HCT116 (cell line): Measurements from ENCODE around the gene PQBP1. TPM values are rescaled to one million over a fixed set of nuclear protein-coding genes. Genes with fewer than 3 reads are reported as not detected.

Experiments used
- ATAC-seq: fragments of 200-7000 bp; cut with Tn5 transposase; 2 replicates; pipeline ENCODE4 v1.9.1; 2020; ENCODE audit warnings: mild to moderate bottlenecking, moderate library complexity
- BruUV-seq: library from RNA; stranded (reverse); fragments of 400-500 nt; replicated peaks from 2 replicates; lab custom pipeline; 2021; lab: Mats Ljungman, UMichigan
- CTCF ChIA-PET: fragments of 300-600 bp; sonication (Branson Sonifier 250); formaldehyde crosslinking; loops from one replicate; lab custom pipeline; 2021; ENCODE audit warnings: antibody characterized with exemption; lab: Charles Lee
- POLR2A ChIA-PET: fragments of 300-600, 350-600 bp; sonication (Branson Sonifier 250); formaldehyde crosslinking; loops from one replicate; lab custom pipeline; 2021; ENCODE audit warnings: antibody characterized with exemption; lab: Charles Lee
- RAD21 ChIA-PET, 2 experiments: fragments of 300-600 bp; sonication (Branson Sonifier 250); formaldehyde crosslinking; loops; one replicate each; lab custom pipeline; 2023; ENCODE audit warnings: low total read pairs in 2 of 2; ENCODE audit not compliant: uncharacterized antibody in 2 of 2, unreplicated experiment in 2 of 2, low non-redundant PET in 1 of 2; lab: Charles Lee
- DNase-seq: peaks from one replicate; pipeline ENCODE4 v3.0.0-alpha.2; 2010; ENCODE audit warnings: low read depth, low spot score
- H2AFZ ChIP-seq: fragments of 200-600 bp; shearing (Covaris generic), sonication (generic); 2 replicates; pipeline ENCODE4 v1.6.1; 2017; ENCODE audit warnings: low read depth, mixed run types, mixed read lengths, antibody characterized with exemption, low read length; ENCODE audit not compliant: poor library complexity, severe bottlenecking
- H3K27ac ChIP-seq: 2 replicates; pipeline ENCODE4 v1.5.1; 2012; ENCODE audit warnings: low read depth, low read length
- H3K27me3 ChIP-seq: fragments of 200-600 bp; sonication (generic); 2 replicates; pipeline ENCODE4 v1.6.1; 2016; ENCODE audit warnings: mixed run types, low read length, mixed read lengths; ENCODE audit not compliant: insufficient read depth
- H3K36me3 ChIP-seq, 2 experiments: fragments of 200-500 bp in 1 of 2; fragments of 200-600 bp in 1 of 2; sonication (Bioruptor generic) in 1 of 2; sonication (generic) in 1 of 2; 2 replicates each; pipeline versions ENCODE4 v1.5.1 to v1.6.1; 2014 to 2016; ENCODE audit warnings: low read length in 2 of 2, inconsistent platforms in 1 of 2, mixed read lengths in 1 of 2, mixed run types in 1 of 2; ENCODE audit not compliant: insufficient read depth in 2 of 2, control insufficient read depth in 1 of 2
- H3K4me1 ChIP-seq, 2 experiments: fragments of 200-600 bp in 1 of 2; sonication (generic) in 1 of 2; 2 replicates each; pipeline versions ENCODE4 v1.5.1 to v1.6.1; 2012 to 2017; ENCODE audit warnings: low read length in 2 of 2, inconsistent platforms in 1 of 2, mild to moderate bottlenecking in 1 of 2, mixed read lengths in 1 of 2, mixed run types in 1 of 2, moderate library complexity in 1 of 2; ENCODE audit not compliant: insufficient read depth in 2 of 2, control insufficient read depth in 1 of 2
- H3K4me2 ChIP-seq: fragments of 200-600 bp; sonication (generic); 2 replicates; pipeline ENCODE4 v1.6.1; 2017; ENCODE audit warnings: mixed run types, low read length, mixed read lengths
- H3K4me3 ChIP-seq, 2 experiments: fragments of 200-600 bp in 1 of 2; sonication (generic) in 1 of 2; replicated peaks in 1 of 2; 2 replicates each; pipeline ENCODE4 v1.5.1; 2011 to 2016; ENCODE audit warnings: low read length in 2 of 2, control low read depth in 1 of 2, low read depth in 1 of 2, mild to moderate bottlenecking in 1 of 2, mixed read lengths in 1 of 2, mixed run types in 1 of 2
- H3K79me2 ChIP-seq: fragments of 200-600 bp; sonication (generic); 2 replicates; pipeline ENCODE4 v1.6.1; 2017; ENCODE audit warnings: mild to moderate bottlenecking, mixed run types, low read length, moderate library complexity, mixed read lengths; ENCODE audit not compliant: insufficient read depth
- H3K9ac ChIP-seq: fragments of 200-600 bp; sonication (generic); 2 replicates; pipeline ENCODE4 v1.6.1; 2016; ENCODE audit warnings: low read length, mixed read lengths
- H3K9me2 ChIP-seq: fragments of 200-600 bp; sonication (generic), shearing (Covaris generic); 2 replicates; pipeline ENCODE4 v1.6.1; 2017; ENCODE audit warnings: mixed run types, mild to moderate bottlenecking, moderate library complexity; ENCODE audit not compliant: insufficient read depth
- H3K9me3 ChIP-seq, 2 experiments: fragments of 200-500 bp in 1 of 2; fragments of 200-600 bp in 1 of 2; sonication (Bioruptor generic) in 1 of 2; sonication (generic) in 1 of 2; 2 replicates each; pipeline ENCODE4 v1.6.1; 2014 to 2017; ENCODE audit warnings: low read length in 2 of 2, mixed read lengths in 2 of 2, inconsistent platforms in 1 of 2, low read depth in 1 of 2, mild to moderate bottlenecking in 1 of 2, mixed run types in 1 of 2, moderate library complexity in 1 of 2; ENCODE audit not compliant: control insufficient read depth in 1 of 2, insufficient read depth in 1 of 2
- H4K20me1 ChIP-seq: fragments of 200-600 bp; sonication (generic), shearing (Covaris generic); 2 replicates; pipeline ENCODE4 v1.6.1; 2017; ENCODE audit warnings: mixed run types, mild to moderate bottlenecking, moderate library complexity; ENCODE audit not compliant: insufficient read depth
- EGR1 ChIP-seq: IDR thresholded peaks from 2 replicates; pipeline ENCODE4 v1.6.1; 2012; ENCODE audit warnings: low read depth
- EZH2 ChIP-seq: fragments of 200-600 bp; sonication (generic); IDR thresholded peaks from 2 replicates; pipeline ENCODE4 v1.6.1; 2017; ENCODE audit warnings: antibody characterized with exemption, mixed run types
- EZH2phosphoT487 ChIP-seq: fragments of 200-600 bp; IDR thresholded peaks from 2 replicates; pipeline ENCODE4 v1.6.1; 2018; ENCODE audit warnings: antibody characterized with exemption, borderline replicate concordance
- FOSL1 ChIP-seq: IDR thresholded peaks from 2 replicates; pipeline ENCODE4 v1.6.1; 2012; ENCODE audit warnings: low read depth
- JUND ChIP-seq: IDR thresholded peaks from 2 replicates; pipeline ENCODE4 v1.6.1; 2012
- POLR2AphosphoS5 ChIP-seq: IDR thresholded peaks from 2 replicates; pipeline ENCODE4 v1.6.1; 2011; ENCODE audit warnings: mild to moderate bottlenecking, low read depth, low read length, moderate library complexity
- RAD21 ChIP-seq: IDR thresholded peaks from 2 replicates; pipeline ENCODE4 v1.6.1; 2012; ENCODE audit warnings: low read depth, mild to moderate bottlenecking
- SIN3A ChIP-seq: IDR thresholded peaks from 2 replicates; pipeline ENCODE4 v1.6.1; 2012; ENCODE audit warnings: low read depth
- SP1 ChIP-seq: IDR thresholded peaks from 2 replicates; pipeline ENCODE4 v1.6.1; 2012; ENCODE audit warnings: low read depth
- SRF ChIP-seq: IDR thresholded peaks from 2 replicates; pipeline ENCODE4 v1.6.1; 2012; ENCODE audit warnings: low read depth
- TCF7L2 ChIP-seq: IDR thresholded peaks from 2 replicates; pipeline ENCODE4 v1.7.0; 2011; ENCODE audit warnings: borderline replicate concordance, inconsistent platforms; ENCODE audit not compliant: insufficient read depth, insufficient read length; ENCODE audit errors: extremely low read depth
- ZFX ChIP-seq: fragments of 450-650 bp; IDR thresholded peaks from 2 replicates; pipeline ENCODE4 v1.6.1; 2017
- ZNF274 ChIP-seq: fragments of 200-500 bp; sonication (Bioruptor generic); IDR thresholded peaks from 2 replicates; pipeline ENCODE4 v1.6.1; 2014; ENCODE audit warnings: mild to moderate bottlenecking, low read depth, low read length, inconsistent platforms
- intact Hi-C: fragments of 100-400 bp; cut with micrococcal nuclease; formaldehyde crosslinking; loops from 2 replicates; pipeline ENCODE4 v1.10.0; 2022
- total RNA-seq: library from RNA; stranded (reverse); gene quantifications from one replicate; pipeline ENCODE4 v1.2.1, GENCODE V29; 2021; ENCODE audit not compliant: unreplicated experiment
- TF ChIP-seq, protein P1 (sequence below): IDR thresholded peaks from 2 replicates; pipeline ENCODE4 v1.6.1; 2012
- TF ChIP-seq, protein P2 (sequence below): IDR thresholded peaks from 2 replicates; pipeline ENCODE4 v1.6.1; 2012

PQBP1 gene
- total RNA-seq, 1 experiment from 2014 or later: 67.1 TPM

DNA sequence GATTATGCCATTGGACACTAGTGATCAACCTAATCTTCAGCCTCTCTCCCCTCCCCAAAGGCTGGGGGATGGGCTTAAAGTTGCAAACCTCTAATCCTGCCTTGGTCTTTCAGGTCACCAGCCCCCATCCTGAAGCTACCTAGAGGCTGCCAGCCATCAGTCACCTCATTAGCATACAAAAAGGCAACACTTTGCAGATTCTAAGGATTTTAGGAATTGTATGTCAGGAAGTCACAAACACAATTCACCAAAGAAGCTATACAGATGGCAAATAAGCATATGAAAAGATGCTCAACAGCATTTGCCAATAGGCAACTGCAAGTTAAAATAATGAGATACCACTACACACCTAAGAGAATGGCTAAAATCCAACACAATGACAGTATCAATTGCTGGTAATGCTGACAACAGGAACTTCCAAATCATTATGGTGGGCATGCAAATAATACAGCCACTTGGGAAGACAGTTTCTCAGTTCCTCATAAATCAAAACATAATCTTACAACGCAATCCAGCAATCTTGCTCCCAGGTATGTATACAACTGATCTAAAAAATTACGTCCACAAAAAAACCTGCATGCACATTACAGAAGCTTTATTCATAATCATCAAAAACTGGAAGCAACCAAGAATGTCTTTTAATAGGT, 30.1 kb downstream of the PQBP1 start:
- BruUV-seq: no TSS peak
- Histone ChIP-seq H3K27me3 (no peaks in the 10 kb centered on the region), H3K79me2 (peaks cover 9% of the 10 kb centered on the region; the same call in 1 of the 2 replicates), H3K4me1 (no peaks in the 10 kb centered on the region), H2AFZ (no peak overlapping the region), H3K4me2 (no peak overlapping the region), H3K9me3 (no peaks in the 10 kb centered on the region), H3K36me3 (peaks cover 1 to 7% of the 10 kb centered on the region in 2 experiments; a peak in 3 of 4 replicates), H3K9ac (no peak overlapping the region), H4K20me1 (no peaks in the 10 kb centered on the region), H3K27ac (no peak overlapping the region), H3K4me3 (no peak overlapping the region), H3K9me2 (no peaks in the 10 kb centered on the region)
- ChIA-PET POLR2A (no interaction called here), RAD21 (no interaction called here), CTCF (interaction anchor here (0.6 kb wide), 1 partner anchor 11 kb away, joined by 3 read pairs; no protein-coding TSS in a partner anchor)
- intact Hi-C loops: no loop called here
- no peak for ATAC-seq
- DNase-seq: no peak
- TF ChIP-seq, protein P1, sequence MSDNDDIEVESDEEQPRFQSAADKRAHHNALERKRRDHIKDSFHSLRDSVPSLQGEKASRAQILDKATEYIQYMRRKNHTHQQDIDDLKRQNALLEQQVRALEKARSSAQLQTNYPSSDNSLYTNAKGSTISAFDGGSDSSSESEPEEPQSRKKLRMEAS: no peak
- TF ChIP-seq RAD21 (no peak), JUND (no peak), EZH2phosphoT487 (no peak), ZNF274 (no peak), FOSL1 (no peak), SP1 (no peak), EGR1 (no peak), SRF (no peak), POLR2AphosphoS5 (no peak), SIN3A (no peak), ZFX (no peak), TCF7L2 (no peak), EZH2 (no peak)
- TF ChIP-seq, protein P2, sequence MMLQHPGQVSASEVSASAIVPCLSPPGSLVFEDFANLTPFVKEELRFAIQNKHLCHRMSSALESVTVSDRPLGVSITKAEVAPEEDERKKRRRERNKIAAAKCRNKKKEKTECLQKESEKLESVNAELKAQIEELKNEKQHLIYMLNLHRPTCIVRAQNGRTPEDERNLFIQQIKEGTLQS: no peak
